ENCODE measurements around the gene STEAP1B. TPM values are rescaled to one million over a fixed set of nuclear protein-coding genes. Genes with fewer than 3 reads are reported as not detected.
"Not testable (repeated sequence)": the region's sequence is repeated elsewhere in the genome, so short reads cannot be mapped to it uniquely, and the experiment has no call there.

STEAP1B gene
- total and polyA plus RNA-seq, 2 donors (not counting 3 experiments of a cell fraction or from before 2014, with no cell fraction given), result 32.2 to 46.1 TPM

DNA sequence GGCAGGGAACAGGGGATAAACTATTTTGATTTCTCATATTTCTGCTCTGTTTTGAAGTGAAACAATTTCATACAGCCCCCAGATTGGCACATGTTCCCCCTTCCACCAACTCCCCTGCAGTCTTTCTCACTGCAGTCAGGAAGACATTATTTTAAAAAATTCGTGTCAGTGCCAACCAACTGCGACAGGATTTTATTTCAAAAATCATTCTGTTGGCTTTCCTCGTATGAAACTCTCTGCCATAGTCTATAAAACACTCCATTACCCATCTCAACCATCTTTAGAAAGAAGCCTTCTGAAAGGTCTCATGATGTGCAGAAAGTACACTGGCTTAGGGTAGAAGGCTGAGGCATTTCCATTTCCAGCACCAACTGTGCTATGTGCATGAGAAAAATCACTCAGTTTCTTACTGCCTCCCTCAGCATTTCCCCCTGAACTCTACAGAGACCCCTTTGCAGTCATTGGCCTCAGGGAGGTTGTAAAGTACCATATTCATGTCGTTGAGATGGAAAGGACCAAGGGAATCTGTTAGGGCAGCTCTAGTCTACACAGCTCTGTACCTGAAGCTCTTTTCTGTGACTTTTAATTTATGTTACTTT is 46.9 kb downstream of the STEAP1B start:
- H3K4me1 ChIP-seq (ENCODE audit: control insufficient read depth, extremely low read depth, insufficient read depth, low read length), result no peaks in the 10 kb centered on the region
- no peaks in the 10 kb centered on the region for H3K79me2 ChIP-seq (ENCODE audit: control insufficient read depth, insufficient read depth, low read length)
- no peak overlapping the region for H3K4me3 ChIP-seq (replicated peaks in 1 of 3; ENCODE audit: insufficient read depth in 1 of 3, low read depth in 1 of 3, low read length in 3 of 3)
- DNase-seq (ENCODE audit: low read depth, low spot score) (no peak), FAIRE-seq (no peak)
- POLR2A ChIA-PET, result no interaction called here
- intact Hi-C loops (cut with micrococcal nuclease) (no loop called here), dilution Hi-C loops (cut with MboI; ENCODE audit: extremely low pct_ligation_motif_present, low sequenced_read_pairs) (loop anchor here (25.0 kb wide), 1 partner anchor 341 kb away; no protein-coding TSS in a partner anchor)
- TF ChIP-seq, protein P1, sequence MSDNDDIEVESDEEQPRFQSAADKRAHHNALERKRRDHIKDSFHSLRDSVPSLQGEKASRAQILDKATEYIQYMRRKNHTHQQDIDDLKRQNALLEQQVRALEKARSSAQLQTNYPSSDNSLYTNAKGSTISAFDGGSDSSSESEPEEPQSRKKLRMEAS (IDR thresholded peaks at IDR 0.05; ENCODE audit: insufficient read depth, insufficient read length), result no peak
- H3K27me3 ChIP-seq (ENCODE audit: control insufficient read depth in 2 of 2, insufficient read depth in 2 of 2, low read length in 2 of 2), result no peaks in the 10 kb centered on the region
- CTCF ChIA-PET, result interaction anchor here (0.7 to 3.9 kb wide), 18 partner anchors 8 to 343 kb away, joined by 3 to 22 read pairs (median 4); no protein-coding TSS in a partner anchor
- H3K4me2 ChIP-seq (ENCODE audit: insufficient read depth, low read length), result no peak overlapping the region
- no peak overlapping the region for H3K27ac ChIP-seq (ENCODE audit: insufficient read depth, low read depth, low read length)
- H3K9ac ChIP-seq (replicated peaks; ENCODE audit: extremely low read depth, insufficient read depth, low read length), result no peak overlapping the region
- no peaks in the 10 kb centered on the region for H4K20me1 ChIP-seq (replicated peaks; ENCODE audit: control insufficient read depth, extremely low read depth, insufficient read depth, low read length)
- H3K9me3 ChIP-seq (replicated peaks; ENCODE audit: control insufficient read depth, insufficient read depth, low read length), result no peaks in the 10 kb centered on the region
- H2AFZ ChIP-seq (ENCODE audit: low read depth, low read length), result no peak overlapping the region
- no peaks in the 10 kb centered on the region for H3K36me3 ChIP-seq (ENCODE audit: control insufficient read depth in 2 of 2, extremely low read depth in 1 of 2, insufficient read depth in 2 of 2, low read length in 2 of 2)
- no peaks in the 10 kb centered on the region for H3K9me1 ChIP-seq (replicated peaks; ENCODE audit: control insufficient read depth, extremely low read depth, insufficient read depth, low read length)
- no TSS peak for BruUV-seq (replicated peaks)

DNA sequence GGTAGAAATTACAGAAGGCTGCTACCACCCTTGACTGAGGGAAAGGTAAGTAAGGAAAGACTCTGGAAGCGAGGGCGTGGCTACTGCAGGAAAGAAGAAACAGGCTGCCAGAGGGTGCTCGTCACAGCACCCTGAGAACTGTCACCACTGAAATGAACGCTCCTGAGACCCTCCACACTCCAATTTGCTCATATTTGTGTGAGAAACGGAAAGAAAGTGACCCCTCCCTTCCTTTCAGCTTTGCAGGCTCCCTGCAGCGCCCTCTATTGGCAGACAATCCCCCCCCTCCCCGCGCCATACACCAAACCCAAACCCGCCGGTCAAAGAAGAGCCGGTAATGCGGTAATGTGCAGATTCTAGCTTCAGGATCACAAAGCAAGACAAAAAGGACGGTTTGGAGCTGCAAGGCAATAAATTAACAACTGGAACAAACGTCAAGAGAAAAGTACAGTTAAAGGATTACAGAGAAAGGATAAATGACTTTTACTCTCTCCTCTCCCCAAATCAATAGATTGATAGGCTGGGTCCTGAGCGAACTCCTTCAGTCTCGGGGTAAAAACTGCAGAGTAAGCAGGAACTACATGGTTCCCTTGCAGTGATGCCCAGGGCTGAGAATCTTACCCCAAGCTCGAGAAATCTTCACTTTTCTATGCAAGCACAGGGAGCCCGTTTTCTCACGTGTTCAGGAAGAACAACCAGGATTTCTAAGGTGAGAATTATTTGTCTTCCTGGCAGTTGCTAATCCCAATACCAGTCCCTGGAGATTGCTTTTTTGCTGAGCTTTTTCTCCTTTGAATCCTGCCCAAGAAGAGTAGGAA is 47.6 kb downstream of the STEAP1B start:
- Histone ChIP-seq H4K20me1 (replicated peaks; ENCODE audit: control insufficient read depth, extremely low read depth, insufficient read depth, low read length) (no peaks in the 10 kb centered on the region), H3K27ac (ENCODE audit: insufficient read depth, low read depth, low read length) (no peak overlapping the region), H3K9me1 (replicated peaks; ENCODE audit: control insufficient read depth, extremely low read depth, insufficient read depth, low read length) (no peaks in the 10 kb centered on the region), H3K79me2 (ENCODE audit: control insufficient read depth, insufficient read depth, low read length) (peaks cover 2% of the 10 kb centered on the region), H3K4me1 (ENCODE audit: control insufficient read depth, extremely low read depth, insufficient read depth, low read length) (no peaks in the 10 kb centered on the region), H3K4me2 (ENCODE audit: insufficient read depth, low read length) (no peak overlapping the region), H3K4me3 (replicated peaks in 1 of 3; ENCODE audit: insufficient read depth in 1 of 3, low read depth in 1 of 3, low read length in 3 of 3) (no peak overlapping the region), H3K9me3 (replicated peaks; ENCODE audit: control insufficient read depth, insufficient read depth, low read length) (no peaks in the 10 kb centered on the region), H3K27me3 (ENCODE audit: control insufficient read depth in 2 of 2, insufficient read depth in 2 of 2, low read length in 2 of 2) (no peaks in the 10 kb centered on the region), H3K36me3 (ENCODE audit: control insufficient read depth in 2 of 2, extremely low read depth in 1 of 2, insufficient read depth in 2 of 2, low read length in 2 of 2) (no peaks in the 10 kb centered on the region), H3K9ac (replicated peaks; ENCODE audit: extremely low read depth, insufficient read depth, low read length) (peak overlapping the region; percentile 1), H2AFZ (ENCODE audit: low read depth, low read length) (no peak overlapping the region)
- ChIA-PET CTCF (interaction anchor here (0.6 to 3.9 kb wide), 19 partner anchors 9 to 342 kb away, joined by 3 to 22 read pairs (median 4); no protein-coding TSS in a partner anchor), POLR2A (no interaction called here)
- DNase-seq (ENCODE audit: low read depth, low spot score) (peak; percentile 51), FAIRE-seq (no peak)
- dilution Hi-C loops (cut with MboI; ENCODE audit: extremely low pct_ligation_motif_present, low sequenced_read_pairs), result loop anchor here (25.0 kb wide), 1 partner anchor 340 kb away; no protein-coding TSS in a partner anchor
- no TSS peak for BruUV-seq (replicated peaks)
- TF ChIP-seq, protein P2, sequence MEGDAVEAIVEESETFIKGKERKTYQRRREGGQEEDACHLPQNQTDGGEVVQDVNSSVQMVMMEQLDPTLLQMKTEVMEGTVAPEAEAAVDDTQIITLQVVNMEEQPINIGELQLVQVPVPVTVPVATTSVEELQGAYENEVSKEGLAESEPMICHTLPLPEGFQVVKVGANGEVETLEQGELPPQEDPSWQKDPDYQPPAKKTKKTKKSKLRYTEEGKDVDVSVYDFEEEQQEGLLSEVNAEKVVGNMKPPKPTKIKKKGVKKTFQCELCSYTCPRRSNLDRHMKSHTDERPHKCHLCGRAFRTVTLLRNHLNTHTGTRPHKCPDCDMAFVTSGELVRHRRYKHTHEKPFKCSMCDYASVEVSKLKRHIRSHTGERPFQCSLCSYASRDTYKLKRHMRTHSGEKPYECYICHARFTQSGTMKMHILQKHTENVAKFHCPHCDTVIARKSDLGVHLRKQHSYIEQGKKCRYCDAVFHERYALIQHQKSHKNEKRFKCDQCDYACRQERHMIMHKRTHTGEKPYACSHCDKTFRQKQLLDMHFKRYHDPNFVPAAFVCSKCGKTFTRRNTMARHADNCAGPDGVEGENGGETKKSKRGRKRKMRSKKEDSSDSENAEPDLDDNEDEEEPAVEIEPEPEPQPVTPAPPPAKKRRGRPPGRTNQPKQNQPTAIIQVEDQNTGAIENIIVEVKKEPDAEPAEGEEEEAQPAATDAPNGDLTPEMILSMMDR (IDR thresholded peaks at IDR 0.05; ENCODE audit: extremely low read depth in 1 of 2, insufficient read depth in 1 of 2, low read depth in 1 of 2, low read length in 2 of 2), result peak; percentile 70 to 74
- no peak for TF ChIP-seq FOS (IDR thresholded peaks at IDR 0.05; ENCODE audit: borderline replicate concordance, insufficient read depth, low read length)
- no peak for TF ChIP-seq POLR2AphosphoS5 (IDR thresholded peaks at IDR 0.05; ENCODE audit: insufficient read depth, low read depth, low read length)
- intact Hi-C loops (cut with micrococcal nuclease), result no loop called here

DNA sequence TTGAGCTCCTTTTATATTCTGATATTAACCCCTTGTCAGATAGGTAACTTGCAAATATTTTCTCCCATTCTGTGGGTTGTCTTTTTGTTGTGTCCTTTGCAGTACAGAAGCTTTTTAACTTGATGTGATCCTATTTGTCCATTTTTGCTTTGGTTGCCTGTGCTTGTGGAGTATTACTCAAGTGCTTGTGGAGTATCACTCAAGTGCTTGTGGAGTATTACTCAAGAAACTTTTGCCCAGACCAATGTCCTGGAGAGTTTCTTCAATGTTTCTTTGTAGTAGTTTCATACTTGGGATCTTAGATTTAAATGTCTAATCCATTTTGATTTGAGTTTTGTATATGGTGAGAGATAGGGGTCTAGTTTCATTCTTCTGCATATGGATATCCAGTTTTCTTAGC is 50.0 kb downstream of the STEAP1B start:
- POLR2A ChIA-PET, result not testable (repeated sequence)

More for the DNA sequence above, 50.0 kb downstream of the STEAP1B start:
- CTCF ChIA-PET; DNase-seq (ENCODE audit: low read depth, low spot score); H3K9me3 ChIP-seq (replicated peaks; ENCODE audit: control insufficient read depth, insufficient read depth, low read length); H3K4me2 ChIP-seq (ENCODE audit: insufficient read depth, low read length); H3K79me2 ChIP-seq (ENCODE audit: control insufficient read depth, insufficient read depth, low read length); H2AFZ ChIP-seq (ENCODE audit: low read depth, low read length); H3K4me3 ChIP-seq (replicated peaks in 1 of 3; ENCODE audit: insufficient read depth in 1 of 3, low read depth in 1 of 3, low read length in 3 of 3); H4K20me1 ChIP-seq (replicated peaks; ENCODE audit: control insufficient read depth, extremely low read depth, insufficient read depth, low read length); H3K36me3 ChIP-seq (ENCODE audit: control insufficient read depth in 2 of 2, extremely low read depth in 1 of 2, insufficient read depth in 2 of 2, low read length in 2 of 2); H3K27me3 ChIP-seq (ENCODE audit: control insufficient read depth in 2 of 2, insufficient read depth in 2 of 2, low read length in 2 of 2); H3K9me1 ChIP-seq (replicated peaks; ENCODE audit: control insufficient read depth, extremely low read depth, insufficient read depth, low read length); H3K27ac ChIP-seq (ENCODE audit: insufficient read depth, low read depth, low read length); FAIRE-seq; intact Hi-C loops (cut with micrococcal nuclease); BruUV-seq (replicated peaks); H3K9ac ChIP-seq (replicated peaks; ENCODE audit: extremely low read depth, insufficient read depth, low read length): not testable (repeated sequence)
- dilution Hi-C loops (cut with MboI; ENCODE audit: extremely low pct_ligation_motif_present, low sequenced_read_pairs), result loop anchor here (25.0 kb wide), 1 partner anchor 338 kb away; no protein-coding TSS in a partner anchor
- peaks cover 17% of the 10 kb centered on the region for H3K4me1 ChIP-seq (ENCODE audit: control insufficient read depth, extremely low read depth, insufficient read depth, low read length)
